Stomach smooth muscle (tissue), 2 donors: ENCODE data around the gene ADSS2.

Experiments
- H3K27ac ChIP-seq: one replicate; pipeline ENCODE4 v1.7.0; 2013; ENCODE audit warnings: mild to moderate bottlenecking, low read length, inconsistent platforms
- H3K27me3 ChIP-seq, 2 donors: one replicate each; pipeline ENCODE4 v1.7.0; 2013; ENCODE audit warnings: low read length in 2 of 2; ENCODE audit not compliant: insufficient read depth in 2 of 2, control insufficient read depth in 1 of 2
- H3K36me3 ChIP-seq, 2 donors: one replicate each; pipeline ENCODE4 v1.7.0; 2013; ENCODE audit warnings: low read length in 2 of 2; ENCODE audit not compliant: control insufficient read depth in 2 of 2, insufficient read depth in 2 of 2
- H3K4me1 ChIP-seq: one replicate; pipeline ENCODE4 v1.7.0; 2013; ENCODE audit warnings: low read length; ENCODE audit not compliant: control insufficient read depth, insufficient read depth
- H3K4me3 ChIP-seq, 2 donors: one replicate each; pipeline ENCODE4 v1.7.0; 2013; ENCODE audit warnings: low read length in 2 of 2
- H3K9ac ChIP-seq, 2 donors: one replicate each; pipeline ENCODE4 v1.7.0; 2013; ENCODE audit warnings: low read length in 2 of 2, mild to moderate bottlenecking in 1 of 2
- H3K9me3 ChIP-seq, 2 donors: one replicate each; pipeline ENCODE4 v1.7.0; 2013; ENCODE audit warnings: low read length in 2 of 2; ENCODE audit not compliant: control insufficient read depth in 2 of 2
- donor health status: healthy.
- donor health status: Pancreatic carcinoma.

Gene ADSS2

GRCh38 chr1:244397131-244397530 is 54.6 kb downstream of the ADSS2 start:
- no peak overlapping the region for H3K9ac ChIP-seq
- H3K36me3 ChIP-seq: peaks cover 2 to 7% of the 10 kb centered on the region in 2 donors
- no peak overlapping the region for H3K27ac ChIP-seq

GRCh38 chr1:244395965-244396364 is 55.7 kb downstream of the ADSS2 start:
- Histone ChIP-seq H3K4me3 (no peak overlapping the region), H3K4me1 (no peaks in the 10 kb centered on the region), H3K27me3 (no peaks in the 10 kb centered on the region), H3K27ac (no peak overlapping the region), H3K9ac (no peak overlapping the region), H3K36me3 (no peaks in the 10 kb centered on the region), H3K9me3 (peaks cover 0 to 4% of the 10 kb centered on the region in 2 donors)

More at GRCh38 chr1:244397131-244397530, 54.6 kb downstream of the ADSS2 start:
- Histone ChIP-seq H3K4me3 (no peak overlapping the region), H3K9me3 (peaks cover 0 to 14% of the 10 kb centered on the region in 2 donors), H3K4me1 (no peaks in the 10 kb centered on the region), H3K27me3 (no peaks in the 10 kb centered on the region)

- no peaks in the 10 kb centered on the region for H3K4me1 ChIP-seq
- no peak overlapping the region for H3K27ac ChIP-seq
- H3K27me3 ChIP-seq: no peaks in the 10 kb centered on the region
- no peak overlapping the region for H3K4me3 ChIP-seq
- H3K9me3 ChIP-seq: no peaks in the 10 kb centered on the region
- H3K9ac ChIP-seq: no peak overlapping the region
- H3K36me3 ChIP-seq: no peaks in the 10 kb centered on the region
Observed at GRCh38 chr1:244394826-244395765, 56.6 kb downstream of the ADSS2 start.

- no peak overlapping the region for H3K9ac ChIP-seq
- no peak overlapping the region for H3K4me3 ChIP-seq
- no peak overlapping the region for H3K27ac ChIP-seq
- H3K36me3 ChIP-seq: no peaks in the 10 kb centered on the region
- no peaks in the 10 kb centered on the region for H3K27me3 ChIP-seq
- H3K4me1 ChIP-seq: peaks cover under 1% of the 10 kb centered on the region
- H3K9me3 ChIP-seq: no peaks in the 10 kb centered on the region
Observed at GRCh38 chr1:244394346-244394745, 57.4 kb downstream of the ADSS2 start.

- no peak overlapping the region for H3K4me3 ChIP-seq
- H3K36me3 ChIP-seq: no peaks in the 10 kb centered on the region
- H3K27ac ChIP-seq: no peak overlapping the region
- H3K9me3 ChIP-seq: no peaks in the 10 kb centered on the region
- H3K9ac ChIP-seq: no peak overlapping the region
- peaks cover 3% of the 10 kb centered on the region for H3K4me1 ChIP-seq
- H3K27me3 ChIP-seq: no peaks in the 10 kb centered on the region
Observed at GRCh38 chr1:244393604-244394176, 58.0 kb downstream of the ADSS2 start.

- H3K9me3 ChIP-seq: no peaks in the 10 kb centered on the region
- no peaks in the 10 kb centered on the region for H3K27me3 ChIP-seq
- H3K4me3 ChIP-seq: no peak overlapping the region
- H3K9ac ChIP-seq: no peak overlapping the region
- peaks cover 3% of the 10 kb centered on the region for H3K4me1 ChIP-seq
- H3K27ac ChIP-seq: no peak overlapping the region
- no peaks in the 10 kb centered on the region for H3K36me3 ChIP-seq
Observed at GRCh38 chr1:244391761-244392160, 59.9 kb downstream of the ADSS2 start.

- Histone ChIP-seq H3K4me1 (peaks cover 3% of the 10 kb centered on the region), H3K36me3 (no peaks in the 10 kb centered on the region), H3K27ac (no peak overlapping the region), H3K9ac (peak overlapping the region in 1 of 2 donors; percentile 39), H3K9me3 (no peaks in the 10 kb centered on the region), H3K4me3 (peak overlapping the region; percentile 2 to 31), H3K27me3 (no peaks in the 10 kb centered on the region)
Observed at GRCh38 chr1:244388961-244389360, 62.7 kb downstream of the ADSS2 start.

- Histone ChIP-seq H3K27ac (no peak overlapping the region), H3K4me3 (no peak overlapping the region), H3K36me3 (no peaks in the 10 kb centered on the region), H3K9me3 (no peaks in the 10 kb centered on the region), H3K9ac (no peak overlapping the region), H3K4me1 (peaks cover 3% of the 10 kb centered on the region), H3K27me3 (no peaks in the 10 kb centered on the region)
Observed at GRCh38 chr1:244387415-244387814, 64.3 kb downstream of the ADSS2 start.

- H3K27me3 ChIP-seq: no peaks in the 10 kb centered on the region
- H3K36me3 ChIP-seq: no peaks in the 10 kb centered on the region
- H3K4me3 ChIP-seq: no peak overlapping the region
- no peak overlapping the region for H3K9ac ChIP-seq
- H3K9me3 ChIP-seq: no peaks in the 10 kb centered on the region
- H3K4me1 ChIP-seq: peaks cover 3% of the 10 kb centered on the region
- no peak overlapping the region for H3K27ac ChIP-seq
Observed at GRCh38 chr1:244386595-244386994, 65.1 kb downstream of the ADSS2 start.

GRCh38 chr1:244384066-244384465 is 67.6 kb downstream of the ADSS2 start:
- no peak overlapping the region for H3K9ac ChIP-seq
- H3K27me3 ChIP-seq: no peaks in the 10 kb centered on the region
- H3K4me3 ChIP-seq: no peak overlapping the region
- H3K36me3 ChIP-seq: no peaks in the 10 kb centered on the region
- no peak overlapping the region for H3K27ac ChIP-seq
- no peaks in the 10 kb centered on the region for H3K4me1 ChIP-seq
- no peaks in the 10 kb centered on the region for H3K9me3 ChIP-seq
